Mucosa of descending colon (tissue), 3 donors: ENCODE results near the gene TUBA1C. TPM values are rescaled to one million over a fixed set of nuclear protein-coding genes. Genes with fewer than 3 reads are reported as not detected.

Experiments
- ATAC-seq: fragments of 200-7000 bp; cut with Tn5 transposase; one replicate; pipeline ENCODE4 v1.9.1; 2020; ENCODE audit warnings: mild to moderate bottlenecking, moderate library complexity
- DNase-seq, 3 donors: peaks; one replicate each; pipeline ENCODE4 v3.0.0-alpha.2; 2020
- H3K36me3 ChIP-seq: fragments of 200-600 bp; one replicate; pipeline ENCODE4 v1.8.0; 2021; ENCODE audit warnings: low read depth, mild to moderate bottlenecking
- H3K4me1 ChIP-seq: fragments of 200-600 bp; one replicate; pipeline ENCODE4 v1.8.0; 2021; ENCODE audit warnings: low read depth, mild to moderate bottlenecking
- H3K4me3 ChIP-seq: fragments of 200-600 bp; one replicate; pipeline ENCODE4 v1.8.0; 2021; ENCODE audit warnings: mild to moderate bottlenecking
- H3K9me3 ChIP-seq: fragments of 200-600 bp; one replicate; pipeline ENCODE4 v1.8.0; 2021; ENCODE audit warnings: mild to moderate bottlenecking
- intact Hi-C, 2 donors: fragments of 100-400 bp; cut with DNase I in 1 of 2; cut with micrococcal nuclease in 1 of 2; formaldehyde crosslinking; loops; one replicate each; pipeline versions ENCODE4 v1.11.0 to v1.11.1; 2022; cut with DNase I, micrococcal nuclease
- total RNA-seq, 3 donors: library from RNA; stranded (reverse); fragmentation: NEBNext Ultra II Directional in 2 of 3; extraction: Animal tissue kit (Norgen Biotek cat#: 25700) in 2 of 3; gene quantifications; one replicate each; pipeline versions ENCODE4 v1.2.1 to v1.2.4, GENCODE V29; 2021 to 2023
- TF ChIP-seq, protein P1 (sequence below): fragments of 200-600 bp; IDR thresholded peaks from one replicate; pipeline ENCODE4 v1.8.0; 2022; ENCODE audit warnings: antibody characterized with exemption, mild to moderate bottlenecking
- donor health status: DM: no; HTN: no; CAD: no; lungs with moderate emphysema.
- donor health status: DM: no; HTN: no; CAD: no.
- donor health status: DM: no; HTN: yes; CAD: no.

TUBA1C gene
- total RNA-seq, 3 donors from 2014 or later = 128 to 260 (median 236) TPM

- intact Hi-C loops = no loop called here
Measured at GRCh38 chr12:49259452-49259851, 5.4 kb upstream of the TUBA1C start.

GRCh38 chr12:49260166-49260565 lies 4.7 kb upstream of the TUBA1C start:
- no peaks in the 10 kb centered on the region for H3K36me3 ChIP-seq
- TF ChIP-seq, protein P1, sequence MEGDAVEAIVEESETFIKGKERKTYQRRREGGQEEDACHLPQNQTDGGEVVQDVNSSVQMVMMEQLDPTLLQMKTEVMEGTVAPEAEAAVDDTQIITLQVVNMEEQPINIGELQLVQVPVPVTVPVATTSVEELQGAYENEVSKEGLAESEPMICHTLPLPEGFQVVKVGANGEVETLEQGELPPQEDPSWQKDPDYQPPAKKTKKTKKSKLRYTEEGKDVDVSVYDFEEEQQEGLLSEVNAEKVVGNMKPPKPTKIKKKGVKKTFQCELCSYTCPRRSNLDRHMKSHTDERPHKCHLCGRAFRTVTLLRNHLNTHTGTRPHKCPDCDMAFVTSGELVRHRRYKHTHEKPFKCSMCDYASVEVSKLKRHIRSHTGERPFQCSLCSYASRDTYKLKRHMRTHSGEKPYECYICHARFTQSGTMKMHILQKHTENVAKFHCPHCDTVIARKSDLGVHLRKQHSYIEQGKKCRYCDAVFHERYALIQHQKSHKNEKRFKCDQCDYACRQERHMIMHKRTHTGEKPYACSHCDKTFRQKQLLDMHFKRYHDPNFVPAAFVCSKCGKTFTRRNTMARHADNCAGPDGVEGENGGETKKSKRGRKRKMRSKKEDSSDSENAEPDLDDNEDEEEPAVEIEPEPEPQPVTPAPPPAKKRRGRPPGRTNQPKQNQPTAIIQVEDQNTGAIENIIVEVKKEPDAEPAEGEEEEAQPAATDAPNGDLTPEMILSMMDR = no peak
- no peaks in the 10 kb centered on the region for H3K9me3 ChIP-seq
- DNase-seq (no peak), ATAC-seq (no peak)
- peaks cover 4% of the 10 kb centered on the region for H3K4me1 ChIP-seq
- no peak overlapping the region for H3K4me3 ChIP-seq
- intact Hi-C loops = no loop called here

More at GRCh38 chr12:49259452-49259851, 5.4 kb upstream of the TUBA1C start:
- Histone ChIP-seq H3K36me3 (no peaks in the 10 kb centered on the region), H3K9me3 (no peaks in the 10 kb centered on the region), H3K4me1 (peaks cover 4% of the 10 kb centered on the region), H3K4me3 (no peak overlapping the region)
- DNase-seq (no peak), ATAC-seq (no peak)
- TF ChIP-seq, protein P1 = no peak

GRCh38 chr12:49260571-49261363 lies 4.1 kb upstream of the TUBA1C start:
- TF ChIP-seq, protein P1 = no peak
- intact Hi-C loops = no loop called here
- Histone ChIP-seq H3K36me3 (no peaks in the 10 kb centered on the region), H3K4me1 (peaks cover 4% of the 10 kb centered on the region), H3K9me3 (no peaks in the 10 kb centered on the region), H3K4me3 (no peak overlapping the region)
- ATAC-seq (no peak), DNase-seq (no peak)

- no peak for DNase-seq
- no peaks in the 10 kb centered on the region for H3K36me3 ChIP-seq
- no peak overlapping the region for H3K4me3 ChIP-seq
- H3K4me1 ChIP-seq = peaks cover 13% of the 10 kb centered on the region
- TF ChIP-seq, protein P1 = no peak
- H3K9me3 ChIP-seq = no peaks in the 10 kb centered on the region
- ATAC-seq = no peak
- intact Hi-C loops = no loop called here
Measured at GRCh38 chr12:49261721-49262120, 3.2 kb upstream of the TUBA1C start.

DNA sequence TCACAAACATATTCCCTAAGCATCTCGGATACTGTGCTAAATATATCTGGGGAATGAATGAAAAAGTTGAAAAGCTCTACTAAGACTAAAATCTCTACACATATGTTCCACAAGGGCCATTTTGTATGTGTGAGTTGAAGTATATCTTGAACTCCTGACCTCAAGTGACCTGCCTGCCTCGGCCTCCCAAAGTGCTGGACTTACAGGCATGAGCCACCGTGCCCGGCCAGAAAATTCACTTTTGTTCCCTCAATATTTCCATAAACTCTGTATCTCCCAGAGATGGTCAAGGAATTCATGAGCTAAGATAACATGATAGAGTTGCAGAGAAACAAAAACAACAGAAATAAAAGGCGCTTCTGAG lies 1.5 kb upstream of the TUBA1C start:
- no peak for ATAC-seq
- intact Hi-C loops = no loop called here
- Histone ChIP-seq H3K9me3 (no peaks in the 10 kb centered on the region), H3K36me3 (no peaks in the 10 kb centered on the region), H3K4me1 (peaks cover 29% of the 10 kb centered on the region), H3K4me3 (no peak overlapping the region)
- no peak for DNase-seq
- TF ChIP-seq, protein P1 = no peak
